HCT116 (cell line): Measurements from ENCODE around the gene DNM1. TPM values are rescaled to one million over a fixed set of nuclear protein-coding genes. Genes with fewer than 3 reads are reported as not detected.

Experiments used
- ATAC-seq: fragments of 200-7000 bp; cut with Tn5 transposase; 2 replicates; pipeline ENCODE4 v1.9.1; 2020; ENCODE audit warnings: mild to moderate bottlenecking, moderate library complexity
- BruUV-seq: library from RNA; stranded (reverse); fragments of 400-500 nt; replicated peaks from 2 replicates; lab custom pipeline; 2021; lab: Mats Ljungman, UMichigan
- CTCF ChIA-PET: fragments of 300-600 bp; sonication (Branson Sonifier 250); formaldehyde crosslinking; loops from one replicate; lab custom pipeline; 2021; ENCODE audit warnings: antibody characterized with exemption; lab: Charles Lee
- POLR2A ChIA-PET: fragments of 300-600, 350-600 bp; sonication (Branson Sonifier 250); formaldehyde crosslinking; loops from one replicate; lab custom pipeline; 2021; ENCODE audit warnings: antibody characterized with exemption; lab: Charles Lee
- RAD21 ChIA-PET, 2 experiments: fragments of 300-600 bp; sonication (Branson Sonifier 250); formaldehyde crosslinking; loops; one replicate each; lab custom pipeline; 2023; ENCODE audit warnings: low total read pairs in 2 of 2; ENCODE audit not compliant: uncharacterized antibody in 2 of 2, unreplicated experiment in 2 of 2, low non-redundant PET in 1 of 2; lab: Charles Lee
- DNase-seq: peaks from one replicate; pipeline ENCODE4 v3.0.0-alpha.2; 2010; ENCODE audit warnings: low read depth, low spot score
- H2AFZ ChIP-seq: fragments of 200-600 bp; shearing (Covaris generic), sonication (generic); 2 replicates; pipeline ENCODE4 v1.6.1; 2017; ENCODE audit warnings: low read depth, mixed run types, mixed read lengths, antibody characterized with exemption, low read length; ENCODE audit not compliant: poor library complexity, severe bottlenecking
- H3K27ac ChIP-seq: 2 replicates; pipeline ENCODE4 v1.5.1; 2012; ENCODE audit warnings: low read depth, low read length
- H3K27me3 ChIP-seq: fragments of 200-600 bp; sonication (generic); 2 replicates; pipeline ENCODE4 v1.6.1; 2016; ENCODE audit warnings: mixed run types, low read length, mixed read lengths; ENCODE audit not compliant: insufficient read depth
- H3K36me3 ChIP-seq, 2 experiments: fragments of 200-500 bp in 1 of 2; fragments of 200-600 bp in 1 of 2; sonication (Bioruptor generic) in 1 of 2; sonication (generic) in 1 of 2; 2 replicates each; pipeline versions ENCODE4 v1.5.1 to v1.6.1; 2014 to 2016; ENCODE audit warnings: low read length in 2 of 2, inconsistent platforms in 1 of 2, mixed read lengths in 1 of 2, mixed run types in 1 of 2; ENCODE audit not compliant: insufficient read depth in 2 of 2, control insufficient read depth in 1 of 2
- H3K4me1 ChIP-seq, 2 experiments: fragments of 200-600 bp in 1 of 2; sonication (generic) in 1 of 2; 2 replicates each; pipeline versions ENCODE4 v1.5.1 to v1.6.1; 2012 to 2017; ENCODE audit warnings: low read length in 2 of 2, inconsistent platforms in 1 of 2, mild to moderate bottlenecking in 1 of 2, mixed read lengths in 1 of 2, mixed run types in 1 of 2, moderate library complexity in 1 of 2; ENCODE audit not compliant: insufficient read depth in 2 of 2, control insufficient read depth in 1 of 2
- H3K4me2 ChIP-seq: fragments of 200-600 bp; sonication (generic); 2 replicates; pipeline ENCODE4 v1.6.1; 2017; ENCODE audit warnings: mixed run types, low read length, mixed read lengths
- H3K4me3 ChIP-seq, 2 experiments: fragments of 200-600 bp in 1 of 2; sonication (generic) in 1 of 2; replicated peaks in 1 of 2; 2 replicates each; pipeline ENCODE4 v1.5.1; 2011 to 2016; ENCODE audit warnings: low read length in 2 of 2, control low read depth in 1 of 2, low read depth in 1 of 2, mild to moderate bottlenecking in 1 of 2, mixed read lengths in 1 of 2, mixed run types in 1 of 2
- H3K79me2 ChIP-seq: fragments of 200-600 bp; sonication (generic); 2 replicates; pipeline ENCODE4 v1.6.1; 2017; ENCODE audit warnings: mild to moderate bottlenecking, mixed run types, low read length, moderate library complexity, mixed read lengths; ENCODE audit not compliant: insufficient read depth
- H3K9ac ChIP-seq: fragments of 200-600 bp; sonication (generic); 2 replicates; pipeline ENCODE4 v1.6.1; 2016; ENCODE audit warnings: low read length, mixed read lengths
- H3K9me2 ChIP-seq: fragments of 200-600 bp; sonication (generic), shearing (Covaris generic); 2 replicates; pipeline ENCODE4 v1.6.1; 2017; ENCODE audit warnings: mixed run types, mild to moderate bottlenecking, moderate library complexity; ENCODE audit not compliant: insufficient read depth
- H3K9me3 ChIP-seq, 2 experiments: fragments of 200-500 bp in 1 of 2; fragments of 200-600 bp in 1 of 2; sonication (Bioruptor generic) in 1 of 2; sonication (generic) in 1 of 2; 2 replicates each; pipeline ENCODE4 v1.6.1; 2014 to 2017; ENCODE audit warnings: low read length in 2 of 2, mixed read lengths in 2 of 2, inconsistent platforms in 1 of 2, low read depth in 1 of 2, mild to moderate bottlenecking in 1 of 2, mixed run types in 1 of 2, moderate library complexity in 1 of 2; ENCODE audit not compliant: control insufficient read depth in 1 of 2, insufficient read depth in 1 of 2
- H4K20me1 ChIP-seq: fragments of 200-600 bp; sonication (generic), shearing (Covaris generic); 2 replicates; pipeline ENCODE4 v1.6.1; 2017; ENCODE audit warnings: mixed run types, mild to moderate bottlenecking, moderate library complexity; ENCODE audit not compliant: insufficient read depth
- EZH2 ChIP-seq: fragments of 200-600 bp; sonication (generic); IDR thresholded peaks from 2 replicates; pipeline ENCODE4 v1.6.1; 2017; ENCODE audit warnings: antibody characterized with exemption, mixed run types
- FOSL1 ChIP-seq: IDR thresholded peaks from 2 replicates; pipeline ENCODE4 v1.6.1; 2012; ENCODE audit warnings: low read depth
- JUND ChIP-seq: IDR thresholded peaks from 2 replicates; pipeline ENCODE4 v1.6.1; 2012
- POLR2A ChIP-seq: IDR thresholded peaks from 2 replicates; pipeline ENCODE4 v1.7.0; 2011; ENCODE audit warnings: borderline replicate concordance; ENCODE audit not compliant: insufficient read depth, insufficient read length; ENCODE audit errors: extremely low read depth
- POLR2AphosphoS5 ChIP-seq: IDR thresholded peaks from 2 replicates; pipeline ENCODE4 v1.6.1; 2011; ENCODE audit warnings: mild to moderate bottlenecking, low read depth, low read length, moderate library complexity
- RAD21 ChIP-seq: IDR thresholded peaks from 2 replicates; pipeline ENCODE4 v1.6.1; 2012; ENCODE audit warnings: low read depth, mild to moderate bottlenecking
- SRF ChIP-seq: IDR thresholded peaks from 2 replicates; pipeline ENCODE4 v1.6.1; 2012; ENCODE audit warnings: low read depth
- intact Hi-C: fragments of 100-400 bp; cut with micrococcal nuclease; formaldehyde crosslinking; loops from 2 replicates; pipeline ENCODE4 v1.10.0; 2022
- total RNA-seq: library from RNA; stranded (reverse); gene quantifications from one replicate; pipeline ENCODE4 v1.2.1, GENCODE V29; 2021; ENCODE audit not compliant: unreplicated experiment
- TF ChIP-seq, protein P1 (sequence below): IDR thresholded peaks from 2 replicates; pipeline ENCODE4 v1.6.1; 2011; ENCODE audit warnings: mild to moderate bottlenecking, low read length, moderate library complexity; ENCODE audit not compliant: insufficient replicate concordance; ENCODE audit errors: extremely low read depth
- TF ChIP-seq, protein P2 (sequence below), 3 experiments: fragments of 200-600 bp in 1 of 3; sonication (generic) in 1 of 3; IDR thresholded peaks in 2 of 3; conservative IDR thresholded peaks in 1 of 3; 2 replicates each; pipeline ENCODE4 v1.5.1; 2012 to 2017; ENCODE audit warnings: low read depth in 2 of 3, low read length in 2 of 3, antibody characterized with exemption in 1 of 3, borderline replicate concordance in 1 of 3, control low read depth in 1 of 3, mild to moderate bottlenecking in 1 of 3, mixed read lengths in 1 of 3, mixed run types in 1 of 3, moderate library complexity in 1 of 3; ENCODE audit not compliant: insufficient read depth in 1 of 3

DNM1 gene
- total RNA-seq, 1 experiment from 2014 or later = 12.0 TPM

DNA sequence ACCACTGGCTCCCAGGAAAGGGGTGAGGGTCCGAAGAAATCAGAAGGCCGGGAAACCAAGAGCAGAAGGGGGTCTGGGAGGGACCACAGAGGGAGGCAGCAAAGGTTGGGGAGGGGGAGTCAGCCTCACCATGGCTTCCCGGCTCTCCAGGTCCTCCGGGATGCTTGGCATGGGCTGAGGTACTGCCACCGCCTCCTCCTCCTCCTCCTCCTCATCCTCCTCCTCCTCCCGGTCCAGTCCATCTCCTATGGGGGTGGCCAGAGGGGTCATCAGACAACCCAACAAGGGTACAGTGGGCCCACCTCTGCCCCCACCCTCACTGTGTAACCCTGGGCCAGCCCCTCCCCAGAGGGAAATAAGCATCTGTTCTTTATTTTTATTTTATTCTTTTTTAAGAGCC, 55.1 kb downstream of the DNM1 start:
- Histone ChIP-seq H3K4me2 (no peak overlapping the region), H4K20me1 (no peaks in the 10 kb centered on the region), H3K9me2 (no peaks in the 10 kb centered on the region), H3K27me3 (no peaks in the 10 kb centered on the region), H2AFZ (no peak overlapping the region), H3K4me3 (no peak overlapping the region), H3K9ac (no peak overlapping the region), H3K9me3 (no peaks in the 10 kb centered on the region), H3K4me1 (peaks cover 0 to 7% of the 10 kb centered on the region in 2 experiments; a peak in 1 of 4 replicates), H3K79me2 (no peaks in the 10 kb centered on the region), H3K27ac (no peak overlapping the region), H3K36me3 (peaks cover 0 to 22% of the 10 kb centered on the region in 2 experiments; a peak in 2 of 4 replicates)
- ChIA-PET POLR2A (interaction anchor here (1.0 kb wide), 1 partner anchor 9 kb away, joined by 3 read pairs; no protein-coding TSS in a partner anchor), RAD21 (interaction anchor here in 1 of 2 experiments (0.6 kb wide), 1 partner anchor 19 kb away, joined by 3 read pairs; no protein-coding TSS in a partner anchor), CTCF (no interaction called here)
- intact Hi-C loops = no loop called here
- TF ChIP-seq FOSL1 = no peak
- TF ChIP-seq POLR2A = no peak
- TF ChIP-seq SRF = no peak
- no peak for TF ChIP-seq JUND
- TF ChIP-seq, protein P1, sequence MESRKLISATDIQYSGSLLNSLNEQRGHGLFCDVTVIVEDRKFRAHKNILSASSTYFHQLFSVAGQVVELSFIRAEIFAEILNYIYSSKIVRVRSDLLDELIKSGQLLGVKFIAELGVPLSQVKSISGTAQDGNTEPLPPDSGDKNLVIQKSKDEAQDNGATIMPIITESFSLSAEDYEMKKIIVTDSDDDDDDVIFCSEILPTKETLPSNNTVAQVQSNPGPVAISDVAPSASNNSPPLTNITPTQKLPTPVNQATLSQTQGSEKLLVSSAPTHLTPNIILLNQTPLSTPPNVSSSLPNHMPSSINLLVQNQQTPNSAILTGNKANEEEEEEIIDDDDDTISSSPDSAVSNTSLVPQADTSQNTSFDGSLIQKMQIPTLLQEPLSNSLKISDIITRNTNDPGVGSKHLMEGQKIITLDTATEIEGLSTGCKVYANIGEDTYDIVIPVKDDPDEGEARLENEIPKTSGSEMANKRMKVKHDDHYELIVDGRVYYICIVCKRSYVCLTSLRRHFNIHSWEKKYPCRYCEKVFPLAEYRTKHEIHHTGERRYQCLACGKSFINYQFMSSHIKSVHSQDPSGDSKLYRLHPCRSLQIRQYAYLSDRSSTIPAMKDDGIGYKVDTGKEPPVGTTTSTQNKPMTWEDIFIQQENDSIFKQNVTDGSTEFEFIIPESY = no peak
- no peak for TF ChIP-seq RAD21
- TF ChIP-seq, protein P2, sequence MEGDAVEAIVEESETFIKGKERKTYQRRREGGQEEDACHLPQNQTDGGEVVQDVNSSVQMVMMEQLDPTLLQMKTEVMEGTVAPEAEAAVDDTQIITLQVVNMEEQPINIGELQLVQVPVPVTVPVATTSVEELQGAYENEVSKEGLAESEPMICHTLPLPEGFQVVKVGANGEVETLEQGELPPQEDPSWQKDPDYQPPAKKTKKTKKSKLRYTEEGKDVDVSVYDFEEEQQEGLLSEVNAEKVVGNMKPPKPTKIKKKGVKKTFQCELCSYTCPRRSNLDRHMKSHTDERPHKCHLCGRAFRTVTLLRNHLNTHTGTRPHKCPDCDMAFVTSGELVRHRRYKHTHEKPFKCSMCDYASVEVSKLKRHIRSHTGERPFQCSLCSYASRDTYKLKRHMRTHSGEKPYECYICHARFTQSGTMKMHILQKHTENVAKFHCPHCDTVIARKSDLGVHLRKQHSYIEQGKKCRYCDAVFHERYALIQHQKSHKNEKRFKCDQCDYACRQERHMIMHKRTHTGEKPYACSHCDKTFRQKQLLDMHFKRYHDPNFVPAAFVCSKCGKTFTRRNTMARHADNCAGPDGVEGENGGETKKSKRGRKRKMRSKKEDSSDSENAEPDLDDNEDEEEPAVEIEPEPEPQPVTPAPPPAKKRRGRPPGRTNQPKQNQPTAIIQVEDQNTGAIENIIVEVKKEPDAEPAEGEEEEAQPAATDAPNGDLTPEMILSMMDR (IDR thresholded peaks at IDR 0.05 in 2 of 3, conservative IDR thresholded peaks at IDR 0.05 in 1 of 3; ENCODE audit: borderline replicate concordance in 1 of 3, insufficient read depth in 1 of 3, low read depth in 2 of 3, low read length in 2 of 3) = no peak
- no peak for TF ChIP-seq POLR2AphosphoS5
- no peak for TF ChIP-seq EZH2
- no TSS peak for BruUV-seq
- ATAC-seq = no peak
- DNase-seq = no peak
